Stimulated activated naive B cell treated with anti-CD40 and anti-IgM and Interleukin-4, amounts not matched to agents 10 μg/mL and 1 μg/mL and 100 μg/mL, for 72 hours (primary cell): ENCODE results near the gene TYW1.
A peak's percentile ranks its signal among the peaks of the same experiment; 100 is the strongest.
"Not testable (repeated sequence)": the region's sequence is repeated elsewhere in the genome, so short reads cannot be mapped to it uniquely, and the experiment has no call there.

Experiments
- ATAC-seq, 2 donors: fragments of 150-1000 bp; cut with Tn5 transposase; replicated peaks; 2 replicates each; pipeline ENCODE4 v1.10.0; 2021; ENCODE audit warnings: moderate library complexity in 1 of 2
- DNase-seq: peaks from one replicate; pipeline ENCODE4 v3.0.0; 2021
- H3K27ac Mint-ChIP-seq: one replicate; pipeline ENCODE4 v1.8.0; 2022; ENCODE audit warnings: mild to moderate bottlenecking, mixed read lengths
- H3K27me3 Mint-ChIP-seq, 2 donors: one replicate each; pipeline ENCODE4 v1.8.0; 2022; ENCODE audit warnings: mixed read lengths in 2 of 2
- H3K36me3 Mint-ChIP-seq, 2 donors: one replicate each; pipeline ENCODE4 v1.8.0; 2022; ENCODE audit warnings: mixed read lengths in 2 of 2, mild to moderate bottlenecking in 1 of 2
- H3K4me1 Mint-ChIP-seq, 2 donors: one replicate each; pipeline ENCODE4 v1.8.0; 2022; ENCODE audit warnings: mixed read lengths in 2 of 2, mild to moderate bottlenecking in 1 of 2
- H3K4me3 Mint-ChIP-seq, 2 donors: one replicate each; pipeline ENCODE4 v1.8.0; 2022; ENCODE audit warnings: mild to moderate bottlenecking in 2 of 2, mixed read lengths in 2 of 2, moderate library complexity in 1 of 2
- H3K9me3 Mint-ChIP-seq, 2 donors: one replicate each; pipeline ENCODE4 v1.8.0; 2022; ENCODE audit warnings: mixed read lengths in 2 of 2, mild to moderate bottlenecking in 1 of 2

TYW1 gene

GRCh38 chr7:66996444-66997191, at the start of gene TYW1:
Gene TYW1 (plus strand): TSS chr7:66996833. CDS start chr7:66996979, 146 bp downstream.
- ATAC-seq (peak; percentile 89), DNase-seq (peak; percentile 98)
- H3K4me1 Mint-ChIP-seq: peaks cover 9 to 23% of the 10 kb centered on the region in 2 donors
- peak within 1 kb of the TSS; percentile 98 to 100 for H3K4me3 Mint-ChIP-seq
- H3K27ac Mint-ChIP-seq: peak within 1 kb of the TSS; percentile 99
- not testable (repeated sequence) for H3K27me3 Mint-ChIP-seq, H3K9me3 Mint-ChIP-seq
- H3K36me3 Mint-ChIP-seq: peaks cover 12 to 19% of the 10 kb centered on the region in 2 donors

GRCh38 chr7:66948480-66949109, 48.0 kb upstream of the TYW1 start:
- no peak for ATAC-seq
- Mint-ChIP-seq H3K27ac (no peak overlapping the region), H3K9me3 (no peaks in the 10 kb centered on the region), H3K4me1 (peaks cover 6 to 8% of the 10 kb centered on the region in 2 donors), H3K4me3 (no peak overlapping the region), H3K27me3 (no peaks in the 10 kb centered on the region), H3K36me3 (peaks cover 25 to 38% of the 10 kb centered on the region in 2 donors)
- no peak for DNase-seq

GRCh38 chr7:66950311-66950710, 46.3 kb upstream of the TYW1 start:
- peaks cover 6 to 8% of the 10 kb centered on the region in 2 donors for H3K4me1 Mint-ChIP-seq
- peaks cover 15 to 33% of the 10 kb centered on the region in 2 donors for H3K36me3 Mint-ChIP-seq
- H3K27me3 Mint-ChIP-seq: no peaks in the 10 kb centered on the region
- peak overlapping the region; percentile 0 for H3K27ac Mint-ChIP-seq
- H3K4me3 Mint-ChIP-seq: no peak overlapping the region
- no peaks in the 10 kb centered on the region for H3K9me3 Mint-ChIP-seq
- no peak for ATAC-seq
- DNase-seq: no peak

- Mint-ChIP-seq H3K36me3 (peaks cover 15 to 31% of the 10 kb centered on the region in 2 donors), H3K27me3 (no peaks in the 10 kb centered on the region), H3K27ac (no peak overlapping the region), H3K4me3 (no peak overlapping the region), H3K4me1 (peaks cover 6 to 8% of the 10 kb centered on the region in 2 donors), H3K9me3 (no peaks in the 10 kb centered on the region)
- DNase-seq: no peak
- no peak for ATAC-seq
These were observed 45.9 kb upstream of the TYW1 start for GRCh38 chr7:66950763-66951162.

- no peaks in the 10 kb centered on the region for H3K27me3 Mint-ChIP-seq
- H3K4me3 Mint-ChIP-seq: no peak overlapping the region
- ATAC-seq: no peak
- peak overlapping the region; percentile 84 for H3K27ac Mint-ChIP-seq
- peaks cover 6 to 8% of the 10 kb centered on the region in 2 donors for H3K4me1 Mint-ChIP-seq
- DNase-seq: no peak
- peaks cover 17 to 39% of the 10 kb centered on the region in 2 donors for H3K36me3 Mint-ChIP-seq
- no peaks in the 10 kb centered on the region for H3K9me3 Mint-ChIP-seq
These were observed 44.1 kb upstream of the TYW1 start for GRCh38 chr7:66952343-66953043.

- ATAC-seq (no peak), DNase-seq (no peak)
- H3K36me3 Mint-ChIP-seq: peaks cover 17 to 43% of the 10 kb centered on the region in 2 donors
- no peaks in the 10 kb centered on the region for H3K9me3 Mint-ChIP-seq
- peaks cover 6 to 8% of the 10 kb centered on the region in 2 donors for H3K4me1 Mint-ChIP-seq
- H3K4me3 Mint-ChIP-seq: no peak overlapping the region
- H3K27me3 Mint-ChIP-seq: no peaks in the 10 kb centered on the region
- H3K27ac Mint-ChIP-seq: peak overlapping the region; percentile 70
These were observed 43.6 kb upstream of the TYW1 start for GRCh38 chr7:66953044-66953427.

GRCh38 chr7:66957595-66958290, 38.9 kb upstream of the TYW1 start:
- Mint-ChIP-seq H3K27me3 (no peaks in the 10 kb centered on the region), H3K27ac (peak overlapping the region; percentile 10), H3K4me3 (no peak overlapping the region), H3K36me3 (peaks cover 30 to 53% of the 10 kb centered on the region in 2 donors), H3K4me1 (peaks cover 0 to 2% of the 10 kb centered on the region in 2 donors), H3K9me3 (no peaks in the 10 kb centered on the region)
- ATAC-seq (no peak), DNase-seq (no peak)

GRCh38 chr7:66958538-66959350, 37.9 kb upstream of the TYW1 start:
- Mint-ChIP-seq H3K9me3 (no peaks in the 10 kb centered on the region), H3K4me3 (no peak overlapping the region), H3K27me3 (no peaks in the 10 kb centered on the region), H3K27ac (peak overlapping the region; percentile 51), H3K36me3 (peaks cover 27 to 52% of the 10 kb centered on the region in 2 donors), H3K4me1 (no peaks in the 10 kb centered on the region)
- DNase-seq: no peak
- ATAC-seq: no peak

- no peak for DNase-seq
- Mint-ChIP-seq H3K27me3 (no peaks in the 10 kb centered on the region), H3K4me1 (no peaks in the 10 kb centered on the region), H3K36me3 (peaks cover 27 to 46% of the 10 kb centered on the region in 2 donors), H3K4me3 (no peak overlapping the region), H3K9me3 (no peaks in the 10 kb centered on the region), H3K27ac (no peak overlapping the region)
- no peak for ATAC-seq
These were observed 36.4 kb upstream of the TYW1 start for GRCh38 chr7:66960192-66960591.

GRCh38 chr7:66961096-66961495, 35.5 kb upstream of the TYW1 start:
- ATAC-seq (no peak), DNase-seq (no peak)
- no peaks in the 10 kb centered on the region for H3K9me3 Mint-ChIP-seq
- H3K27ac Mint-ChIP-seq: no peak overlapping the region
- peaks cover 27 to 44% of the 10 kb centered on the region in 2 donors for H3K36me3 Mint-ChIP-seq
- no peak overlapping the region for H3K4me3 Mint-ChIP-seq
- no peaks in the 10 kb centered on the region for H3K27me3 Mint-ChIP-seq
- no peaks in the 10 kb centered on the region for H3K4me1 Mint-ChIP-seq

GRCh38 chr7:66964411-66964810, 32.2 kb upstream of the TYW1 start:
- Mint-ChIP-seq H3K4me1 (no peaks in the 10 kb centered on the region), H3K27ac (no peak overlapping the region), H3K9me3 (no peaks in the 10 kb centered on the region), H3K4me3 (no peak overlapping the region), H3K36me3 (peaks cover 16 to 18% of the 10 kb centered on the region in 2 donors), H3K27me3 (no peaks in the 10 kb centered on the region)
- no peak for DNase-seq
- ATAC-seq: no peak

- no peak overlapping the region for H3K27ac Mint-ChIP-seq
- ATAC-seq (no peak), DNase-seq (no peak)
- no peaks in the 10 kb centered on the region for H3K36me3 Mint-ChIP-seq
- peaks cover 0 to 5% of the 10 kb centered on the region in 2 donors for H3K27me3 Mint-ChIP-seq
- no peaks in the 10 kb centered on the region for H3K9me3 Mint-ChIP-seq
- H3K4me1 Mint-ChIP-seq: peaks cover 0 to 7% of the 10 kb centered on the region in 2 donors
- H3K4me3 Mint-ChIP-seq: no peak overlapping the region
These were observed 29.6 kb upstream of the TYW1 start for GRCh38 chr7:66967029-66967428.

GRCh38 chr7:66969001-66969400, 27.6 kb upstream of the TYW1 start:
- not testable (repeated sequence) for H3K36me3 Mint-ChIP-seq, H3K4me1 Mint-ChIP-seq, H3K27me3 Mint-ChIP-seq, H3K27ac Mint-ChIP-seq, H3K4me3 Mint-ChIP-seq, DNase-seq, H3K9me3 Mint-ChIP-seq, ATAC-seq
